Measurements from ENCODE around the gene PROSER2.

PROSER2 gene

GRCh38 chr10:11895598-11895997, 72.4 kb downstream of the PROSER2 start:
- no peak for ATAC-seq
- TF ChIP-seq PATZ1 (CRISPR knock-in tag; IDR thresholded peaks at IDR 0.05; ENCODE audit: borderline replicate concordance) (no peak), ZC3H10 (CRISPR knock-in tag; IDR thresholded peaks at IDR 0.05) (no peak), ARNTL (CRISPR knock-in tag; IDR thresholded peaks at IDR 0.05; ENCODE audit: borderline replicate concordance, low read depth) (no peak), ESRRG (CRISPR knock-in tag; IDR thresholded peaks at IDR 0.05) (no peak), SNAI2 (CRISPR knock-in tag; IDR thresholded peaks at IDR 0.05) (no peak), TCF4 (CRISPR knock-in tag; IDR thresholded peaks at IDR 0.05; ENCODE audit: borderline replicate concordance) (no peak), ZFP3 (CRISPR knock-in tag; IDR thresholded peaks at IDR 0.05) (no peak), PPARA (CRISPR knock-in tag; IDR thresholded peaks at IDR 0.05; ENCODE audit: borderline replicate concordance) (no peak), CSDC2 (CRISPR knock-in tag; IDR thresholded peaks at IDR 0.05) (no peak), BACH2 (CRISPR knock-in tag; IDR thresholded peaks at IDR 0.05; ENCODE audit: borderline replicate concordance) (no peak), GLIS3 (CRISPR knock-in tag; IDR thresholded peaks at IDR 0.05) (no peak), TSHZ2 (CRISPR knock-in tag; IDR thresholded peaks at IDR 0.05) (no peak), ZNF70 (CRISPR knock-in tag; IDR thresholded peaks at IDR 0.05) (no peak), CSRNP3 (CRISPR knock-in tag; IDR thresholded peaks at IDR 0.05) (no peak), CREB5 (CRISPR knock-in tag; IDR thresholded peaks at IDR 0.05; ENCODE audit: low read depth) (no peak), ZNF8 (CRISPR knock-in tag; IDR thresholded peaks at IDR 0.05) (no peak), OSR1 (CRISPR knock-in tag; IDR thresholded peaks at IDR 0.05) (no peak), RARB (CRISPR knock-in tag; IDR thresholded peaks at IDR 0.05) (no peak), POU6F1 (CRISPR knock-in tag; IDR thresholded peaks at IDR 0.05; ENCODE audit: borderline replicate concordance, low read depth) (no peak), TOX (CRISPR knock-in tag; IDR thresholded peaks at IDR 0.05; ENCODE audit: borderline replicate concordance) (no peak)

- ATAC-seq: no peak
- TF ChIP-seq ISL1 (CRISPR knock-in tag; IDR thresholded peaks at IDR 0.05) (no peak), ZFP30 (CRISPR knock-in tag; IDR thresholded peaks at IDR 0.05) (no peak), CSDC2 (CRISPR knock-in tag; IDR thresholded peaks at IDR 0.05) (no peak), ZNF8 (CRISPR knock-in tag; IDR thresholded peaks at IDR 0.05) (no peak), TCF4 (CRISPR knock-in tag; IDR thresholded peaks at IDR 0.05; ENCODE audit: borderline replicate concordance) (no peak), RARB (CRISPR knock-in tag; IDR thresholded peaks at IDR 0.05) (no peak), ZNF565 (CRISPR knock-in tag; conservative IDR thresholded peaks at IDR 0.05; ENCODE audit: low read depth) (no peak), GLIS3 (CRISPR knock-in tag; IDR thresholded peaks at IDR 0.05) (no peak), PPARA (CRISPR knock-in tag; IDR thresholded peaks at IDR 0.05; ENCODE audit: borderline replicate concordance) (no peak), CREB5 (CRISPR knock-in tag; IDR thresholded peaks at IDR 0.05; ENCODE audit: low read depth) (no peak), SNAI2 (CRISPR knock-in tag; IDR thresholded peaks at IDR 0.05) (no peak), OSR1 (CRISPR knock-in tag; IDR thresholded peaks at IDR 0.05) (no peak), TSHZ2 (CRISPR knock-in tag; IDR thresholded peaks at IDR 0.05) (no peak), ZFP3 (CRISPR knock-in tag; IDR thresholded peaks at IDR 0.05) (no peak), ZNF70 (CRISPR knock-in tag; IDR thresholded peaks at IDR 0.05) (no peak), TOX (CRISPR knock-in tag; IDR thresholded peaks at IDR 0.05; ENCODE audit: borderline replicate concordance) (no peak), PATZ1 (CRISPR knock-in tag; IDR thresholded peaks at IDR 0.05; ENCODE audit: borderline replicate concordance) (no peak)
These were observed 73.5 kb downstream of the PROSER2 start for GRCh38 chr10:11896549-11897200.
